ENCODE measurements around the gene DUSP12. TPM values are rescaled to one million over a fixed set of nuclear protein-coding genes. Genes with fewer than 3 reads are reported as not detected.
A peak's percentile ranks its signal among the peaks of the same experiment; 100 is the strongest.
"Not testable (repeated sequence)": the region's sequence is repeated elsewhere in the genome, so short reads cannot be mapped to it uniquely, and the experiment has no call there.

DUSP12 gene
- total and polyA plus RNA-seq, 10 donors: 17.9 to 39.9 (median 23.3) TPM

DNA sequence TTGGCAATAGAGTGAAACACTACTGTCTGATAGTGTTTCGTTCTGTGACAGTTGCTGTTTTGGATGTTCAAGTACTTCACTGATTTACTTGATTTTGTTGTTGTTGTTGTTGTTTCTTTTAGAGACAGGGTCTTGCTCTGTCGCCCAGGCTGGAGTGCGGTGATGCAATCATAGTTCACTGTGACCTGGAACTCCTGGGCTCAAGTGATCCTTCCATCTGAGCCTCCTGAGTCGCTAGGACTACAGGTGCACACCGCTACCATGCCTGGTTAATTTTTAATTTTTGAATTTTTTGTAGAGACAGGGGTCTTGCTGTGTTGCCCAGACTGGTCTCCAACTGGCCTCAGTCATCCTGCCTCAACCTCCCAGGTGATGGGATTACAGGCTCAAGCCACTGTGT lies 18.9 kb downstream of the DUSP12 start:
- no peaks in the 10 kb centered on the region for H3K27me3 ChIP-seq (replicated peaks in 1 of 7)
- peaks cover 23 to 88% (median 75%) of the 10 kb centered on the region in 6 donors for H3K4me1 ChIP-seq
- TF ChIP-seq, protein P1, sequence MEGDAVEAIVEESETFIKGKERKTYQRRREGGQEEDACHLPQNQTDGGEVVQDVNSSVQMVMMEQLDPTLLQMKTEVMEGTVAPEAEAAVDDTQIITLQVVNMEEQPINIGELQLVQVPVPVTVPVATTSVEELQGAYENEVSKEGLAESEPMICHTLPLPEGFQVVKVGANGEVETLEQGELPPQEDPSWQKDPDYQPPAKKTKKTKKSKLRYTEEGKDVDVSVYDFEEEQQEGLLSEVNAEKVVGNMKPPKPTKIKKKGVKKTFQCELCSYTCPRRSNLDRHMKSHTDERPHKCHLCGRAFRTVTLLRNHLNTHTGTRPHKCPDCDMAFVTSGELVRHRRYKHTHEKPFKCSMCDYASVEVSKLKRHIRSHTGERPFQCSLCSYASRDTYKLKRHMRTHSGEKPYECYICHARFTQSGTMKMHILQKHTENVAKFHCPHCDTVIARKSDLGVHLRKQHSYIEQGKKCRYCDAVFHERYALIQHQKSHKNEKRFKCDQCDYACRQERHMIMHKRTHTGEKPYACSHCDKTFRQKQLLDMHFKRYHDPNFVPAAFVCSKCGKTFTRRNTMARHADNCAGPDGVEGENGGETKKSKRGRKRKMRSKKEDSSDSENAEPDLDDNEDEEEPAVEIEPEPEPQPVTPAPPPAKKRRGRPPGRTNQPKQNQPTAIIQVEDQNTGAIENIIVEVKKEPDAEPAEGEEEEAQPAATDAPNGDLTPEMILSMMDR (IDR thresholded peaks at IDR 0.05 in 8 of 11, conservative IDR thresholded peaks at IDR 0.05 in 3 of 11): no peak
- no peak for TF ChIP-seq POLR2A (IDR thresholded peaks at IDR 0.05)
- TF ChIP-seq POLR2AphosphoS5 (IDR thresholded peaks at IDR 0.05): no peak
- H3K27ac ChIP-seq: no peak overlapping the region
- DNase-seq: no peak
- 93 to 98% (median 96%) methylated on average over 5 of the region's 5 CpGs for WGBS, 5 donors
- no peak overlapping the region for H3K4me3 ChIP-seq
- no peaks in the 10 kb centered on the region for H3K9me3 ChIP-seq
- H3K36me3 ChIP-seq: no peaks in the 10 kb centered on the region
- intact Hi-C loops (cut with DNase I; ENCODE audit: low total_unique reads): no loop called here

DNA sequence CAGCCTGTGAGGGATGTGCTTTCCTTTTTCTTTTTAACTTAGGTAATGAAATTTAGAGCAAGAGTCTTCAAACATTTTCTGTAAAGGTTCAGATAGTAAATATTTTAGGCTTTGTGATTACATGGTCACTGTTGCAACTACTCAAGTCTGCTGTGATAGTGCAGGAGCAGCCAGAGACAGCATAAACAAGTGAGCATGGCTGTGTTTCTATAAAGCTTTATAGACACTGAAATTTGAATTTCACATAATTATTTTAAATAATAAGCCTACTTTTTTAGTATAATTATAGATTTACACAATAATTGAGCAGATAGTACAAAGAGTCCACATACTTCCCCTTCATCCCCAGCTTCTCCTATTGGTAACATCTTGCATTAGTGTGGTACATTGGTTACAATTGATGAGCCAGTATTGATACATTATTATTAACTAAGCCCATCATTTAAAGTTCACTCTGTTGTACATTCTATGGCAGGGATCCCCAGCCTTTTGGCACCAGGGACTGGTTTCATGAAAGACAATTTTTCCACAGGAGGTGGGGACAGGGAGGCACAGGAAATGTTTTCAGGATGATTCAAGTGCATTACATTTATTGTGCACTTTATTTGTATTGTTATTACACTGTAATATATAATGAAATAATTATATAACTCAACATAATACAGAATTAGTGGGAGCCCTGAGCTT lies 19.5 kb downstream of the DUSP12 start:
- intact Hi-C loops (cut with DNase I; ENCODE audit: low total_unique reads): no loop called here
- H3K4me1 ChIP-seq: peaks cover 23 to 89% (median 82%) of the 10 kb centered on the region in 6 donors

DNA sequence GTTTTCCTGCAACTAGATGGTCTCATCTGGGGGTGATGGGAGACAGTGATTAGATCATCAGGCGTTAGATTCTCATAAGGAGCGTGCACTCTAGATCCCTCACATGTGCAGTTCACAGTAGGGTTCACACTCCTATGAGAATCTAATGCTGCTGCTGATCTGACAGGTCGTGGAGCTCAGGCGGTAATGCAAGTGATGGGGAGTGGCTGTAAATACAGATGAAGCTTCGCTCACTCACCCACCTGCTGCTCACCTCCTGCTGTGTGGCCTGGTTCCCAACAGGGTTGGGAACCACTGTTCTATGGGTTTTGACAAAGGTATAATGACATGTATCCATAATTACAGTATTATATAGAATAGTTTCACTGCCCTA lies 20.1 kb downstream of the DUSP12 start:
- WGBS, 5 donors: 88 to 95% (median 93%) methylated on average over 5 of the region's 5 CpGs
- H3K36me3 ChIP-seq; intact Hi-C loops (cut with DNase I; ENCODE audit: low total_unique reads); DNase-seq; H3K9me3 ChIP-seq; H3K27me3 ChIP-seq (replicated peaks in 1 of 7); H3K27ac ChIP-seq; H3K4me3 ChIP-seq: not testable (repeated sequence)
- peaks cover 23 to 93% (median 85%) of the 10 kb centered on the region in 6 donors for H3K4me1 ChIP-seq

More for the DNA sequence above, 19.5 kb downstream of the DUSP12 start:
- Histone ChIP-seq H3K36me3 (no peaks in the 10 kb centered on the region), H3K9me3 (no peaks in the 10 kb centered on the region), H3K27me3 (replicated peaks in 1 of 7) (no peaks in the 10 kb centered on the region), H3K27ac (no peak overlapping the region), H3K4me3 (no peak overlapping the region)
- TF ChIP-seq, protein P1 (IDR thresholded peaks at IDR 0.05 in 8 of 11, conservative IDR thresholded peaks at IDR 0.05 in 3 of 11): no peak
- TF ChIP-seq POLR2A (IDR thresholded peaks at IDR 0.05) (no peak), POLR2AphosphoS5 (IDR thresholded peaks at IDR 0.05) (no peak)
- DNase-seq: no peak

DNA sequence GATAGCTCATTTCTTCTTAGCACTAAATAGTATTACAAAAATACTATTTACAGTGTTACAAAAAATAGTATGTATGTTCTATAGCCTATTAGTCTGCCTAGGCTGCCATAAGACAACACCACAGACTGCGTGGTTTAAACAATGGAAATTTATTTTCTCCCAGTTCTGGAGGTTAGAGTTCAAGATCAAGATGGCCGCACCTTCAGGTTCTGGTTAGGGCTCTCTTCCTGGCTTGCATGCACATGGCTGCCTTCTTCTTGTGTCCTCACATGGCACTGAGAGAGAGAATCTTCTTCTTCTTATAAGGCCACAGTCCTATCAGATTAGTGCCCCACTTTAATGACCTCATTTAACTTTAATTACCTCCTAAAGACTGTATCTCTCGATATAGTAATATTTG lies 20.7 kb downstream of the DUSP12 start:
- no peak for DNase-seq
- Histone ChIP-seq H3K9me3 (no peaks in the 10 kb centered on the region), H3K36me3 (peaks cover 0 to 3% (median 0%) of the 10 kb centered on the region in 6 donors), H3K27me3 (replicated peaks in 1 of 7) (no peaks in the 10 kb centered on the region), H3K4me1 (peaks cover 23 to 94% (median 85%) of the 10 kb centered on the region in 6 donors), H3K4me3 (no peak overlapping the region), H3K27ac (peak overlapping the region in 1 of 8 donors; percentile 88)
- intact Hi-C loops (cut with DNase I; ENCODE audit: low total_unique reads): no loop called here
- 93 to 99% (median 95%) methylated on average over 3 of the region's 3 CpGs for WGBS, 5 donors
- TF ChIP-seq, protein P1 (IDR thresholded peaks at IDR 0.05 in 8 of 11, conservative IDR thresholded peaks at IDR 0.05 in 3 of 11): no peak
- TF ChIP-seq POLR2A (IDR thresholded peaks at IDR 0.05): no peak
- no peak for TF ChIP-seq POLR2AphosphoS5 (IDR thresholded peaks at IDR 0.05)

Data from spleen (tissue), 11 donors.